OCI-LY3 (cell line): ENCODE data around the gene GPR139.

ENCODE experiments used
- H2AFZ ChIP-seq: fragments of 200-600, 300-600 bp; shearing (Covaris generic); 2 replicates; pipeline ENCODE4 v1.6.0; 2014; ENCODE audit warnings: antibody characterized with exemption, low read depth, low read length
- H3K27ac ChIP-seq: fragments of 200-600, 300-600 bp; sonication (generic); 2 replicates; pipeline ENCODE4 v1.5.1; 2014; ENCODE audit warnings: mild to moderate bottlenecking, low read length, moderate library complexity, mixed read lengths
- H3K27me3 ChIP-seq: fragments of 200-600, 300-600 bp; sonication (generic); 2 replicates; pipeline ENCODE4 v1.6.1; 2014; ENCODE audit warnings: low read depth, low read length, mixed read lengths
- H3K36me3 ChIP-seq: fragments of 200-600, 300-600 bp; sonication (generic); replicated peaks from 2 replicates; pipeline ENCODE3; 2014; ENCODE audit warnings: low read depth, low read length, mixed read lengths
- H3K4me1 ChIP-seq: fragments of 300-600, 200-600 bp; sonication (generic); 2 replicates; pipeline ENCODE4 v1.6.1; 2014; ENCODE audit warnings: low read length, mixed read lengths
- H3K4me2 ChIP-seq: fragments of 200-600, 300-600 bp; sonication (generic); 2 replicates; pipeline ENCODE4 v1.6.1; 2014; ENCODE audit warnings: low read length, mixed read lengths
- H3K4me3 ChIP-seq: fragments of 300-600, 200-600 bp; sonication (generic); 2 replicates; pipeline ENCODE4 v1.5.1; 2014; ENCODE audit warnings: antibody characterized with exemption, mild to moderate bottlenecking, low read length, moderate library complexity
- H3K79me2 ChIP-seq: fragments of 300-600, 200-600 bp; shearing (Covaris generic); 2 replicates; pipeline ENCODE4 v1.6.1; 2014; ENCODE audit warnings: mild to moderate bottlenecking, low read length, mixed read lengths
- H3K9ac ChIP-seq: fragments of 300-600, 200-600 bp; shearing (Covaris generic); 2 replicates; pipeline ENCODE4 v1.6.0; 2014; ENCODE audit warnings: mild to moderate bottlenecking, low read length, moderate library complexity
- H3K9me3 ChIP-seq: fragments of 200-600, 300-600 bp; shearing (Covaris generic); 2 replicates; pipeline ENCODE4 v1.6.1; 2014; ENCODE audit warnings: low read length, mixed read lengths; ENCODE audit not compliant: insufficient read depth
- H4K20me1 ChIP-seq: fragments of 200-600, 300-600 bp; sonication (generic); 2 replicates; pipeline ENCODE4 v1.6.1; 2016; ENCODE audit warnings: low read length, mixed read lengths; ENCODE audit not compliant: insufficient read depth
- CTCF ChIP-seq: fragments of 200-600, 300-600 bp; sonication (generic); IDR thresholded peaks from 2 replicates; pipeline ENCODE4 v1.5.1; 2014; ENCODE audit warnings: antibody characterized with exemption, low read length, low read depth
- EZH2phosphoT487 ChIP-seq: fragments of 200-600 bp; shearing (Covaris generic); IDR thresholded peaks from 2 replicates; pipeline ENCODE4 v1.6.1; 2018; ENCODE audit warnings: antibody characterized with exemption, mixed run types, low read depth

The GPR139 gene

GRCh38 chr16:19991614-19992013 is 82.1 kb downstream of the GPR139 start:
- H3K4me3 ChIP-seq, result no peak overlapping the region
- no peak overlapping the region for H3K27ac ChIP-seq
- peaks cover 32% of the 10 kb centered on the region for H3K27me3 ChIP-seq
- H3K9ac ChIP-seq, result no peak overlapping the region
- TF ChIP-seq CTCF (no peak), EZH2phosphoT487 (no peak)
- H3K4me2 ChIP-seq, result no peak overlapping the region
- H3K9me3 ChIP-seq, result no peaks in the 10 kb centered on the region
- no peaks in the 10 kb centered on the region for H3K79me2 ChIP-seq
- H3K36me3 ChIP-seq, result no peaks in the 10 kb centered on the region
- no peaks in the 10 kb centered on the region for H3K4me1 ChIP-seq
- no peak overlapping the region for H2AFZ ChIP-seq
- H4K20me1 ChIP-seq, result no peaks in the 10 kb centered on the region; the same call in 1 of the 2 replicates

- H3K9ac ChIP-seq, result no peak overlapping the region
These were observed 89.6 kb downstream of the GPR139 start for GRCh38 chr16:19984135-19984534.

More at GRCh38 chr16:19984135-19984534, 89.6 kb downstream of the GPR139 start:
- Histone ChIP-seq H3K27ac (no peak overlapping the region), H2AFZ (no peak overlapping the region), H3K27me3 (peaks cover 40% of the 10 kb centered on the region), H3K4me2 (no peak overlapping the region), H3K9me3 (no peaks in the 10 kb centered on the region), H4K20me1 (no peaks in the 10 kb centered on the region), H3K4me1 (no peaks in the 10 kb centered on the region), H3K36me3 (no peaks in the 10 kb centered on the region), H3K4me3 (no peak overlapping the region), H3K79me2 (no peaks in the 10 kb centered on the region)
- TF ChIP-seq EZH2phosphoT487 (no peak), CTCF (no peak)
